A204.1 (cell line): ENCODE data around the gene ARMH2.
"Not testable (repeated sequence)": the region's sequence is repeated elsewhere in the genome, so short reads cannot be mapped to it uniquely, and the experiment has no call there.

ENCODE experiments used
- FAIRE-seq: peaks from 2 replicates; lab custom pipeline; 2012; peaks lifted over from hg19 to GRCh38; lab: Jason Lieb, UNC

The ARMH2 gene

DNA sequence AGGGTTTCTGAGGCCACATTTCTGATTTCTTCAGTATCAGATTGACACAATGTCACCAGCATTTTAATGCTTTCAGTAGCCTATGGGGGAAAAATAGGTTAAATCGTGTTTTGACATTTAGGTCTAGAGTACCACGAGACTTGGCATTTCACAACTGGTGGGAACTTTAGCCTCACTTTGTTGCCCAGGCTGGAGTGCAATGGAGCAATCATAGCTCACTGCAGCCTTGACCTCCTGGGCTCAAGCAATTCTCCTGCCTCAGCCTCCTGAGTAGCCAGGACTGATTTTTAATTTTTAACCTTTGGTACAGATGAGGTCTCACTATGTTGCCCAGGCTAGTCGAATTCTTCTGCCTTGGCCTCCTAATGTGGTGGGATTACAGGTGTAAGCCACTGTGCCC, 11.0 kb upstream of the ARMH2 start:
- FAIRE-seq: no peak

DNA sequence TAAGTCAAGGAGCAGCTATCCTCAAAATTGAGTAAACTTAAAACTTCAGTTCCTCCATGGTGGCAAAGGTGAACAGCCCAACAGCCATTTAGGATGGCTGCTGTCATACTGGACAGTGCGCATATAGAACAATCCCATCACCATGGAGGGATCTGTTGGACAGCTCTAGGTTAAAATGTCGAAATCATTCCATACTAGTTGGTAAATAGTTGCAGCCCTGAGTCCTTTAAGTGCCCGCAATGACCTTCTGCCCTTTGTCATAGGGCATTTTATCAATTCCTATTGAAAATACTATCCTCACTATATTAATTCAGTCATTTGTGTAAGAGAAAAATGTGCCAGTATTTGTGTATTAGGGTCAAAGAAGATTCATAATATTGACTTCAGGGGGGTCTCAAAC, 8.9 kb upstream of the ARMH2 start:
- FAIRE-seq: no peak

DNA sequence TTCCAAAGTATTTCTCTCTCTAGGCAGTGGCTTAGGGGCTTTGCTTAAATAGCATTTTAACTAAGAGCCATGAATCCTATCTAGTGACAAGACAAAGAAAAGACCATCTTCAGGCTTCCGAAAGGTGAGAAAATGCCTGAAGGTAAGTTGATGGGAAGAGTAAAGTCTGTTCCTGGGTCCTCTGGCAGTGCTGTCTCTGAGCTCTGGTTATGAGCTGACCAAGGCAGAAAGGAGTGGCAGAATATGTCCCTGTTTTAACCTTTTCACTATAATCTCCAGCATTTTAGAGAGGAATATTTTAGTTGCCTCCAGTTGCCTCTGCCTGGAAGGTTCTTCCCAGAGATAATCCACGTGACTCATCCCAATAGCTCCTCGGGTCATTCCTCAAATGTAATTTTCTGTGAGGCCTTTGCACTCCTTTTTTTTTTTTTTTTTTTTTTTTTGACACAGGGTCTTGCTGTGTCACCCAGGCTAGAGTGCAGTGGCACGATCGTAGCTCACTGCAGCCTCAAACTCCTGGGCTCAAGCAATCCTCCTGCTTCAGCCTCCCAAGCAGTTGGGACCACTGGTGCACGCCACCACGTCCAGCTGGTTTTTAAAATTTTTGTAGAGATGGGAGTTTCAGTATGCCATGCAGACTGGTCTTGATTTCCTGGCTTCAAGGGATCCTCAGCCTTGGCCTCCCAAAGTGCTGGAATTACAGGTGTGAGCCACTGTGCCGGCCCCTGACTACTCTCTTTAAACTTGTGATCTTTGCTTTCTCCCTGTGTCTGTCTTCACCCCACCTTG, 3.7 kb upstream of the ARMH2 start:
- FAIRE-seq: no peak

DNA sequence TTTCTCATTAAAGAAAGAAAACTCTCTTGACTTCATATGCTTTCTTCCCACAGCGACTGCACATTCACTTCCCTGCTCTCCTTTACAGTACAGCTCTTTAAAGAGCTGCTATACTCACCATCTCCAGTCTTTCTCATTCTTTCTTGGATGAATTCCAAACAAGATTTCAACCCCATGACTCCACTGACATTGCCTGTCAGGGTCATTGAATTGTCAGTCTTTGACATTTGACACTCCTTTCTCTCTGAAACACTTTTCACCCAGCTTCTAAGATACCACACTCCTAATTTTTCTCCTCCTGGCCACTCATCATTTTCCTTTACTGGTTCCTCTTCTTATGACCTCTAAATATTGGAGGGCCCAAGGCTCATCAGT, 811 bp upstream of the ARMH2 start:
- FAIRE-seq: no peak

DNA sequence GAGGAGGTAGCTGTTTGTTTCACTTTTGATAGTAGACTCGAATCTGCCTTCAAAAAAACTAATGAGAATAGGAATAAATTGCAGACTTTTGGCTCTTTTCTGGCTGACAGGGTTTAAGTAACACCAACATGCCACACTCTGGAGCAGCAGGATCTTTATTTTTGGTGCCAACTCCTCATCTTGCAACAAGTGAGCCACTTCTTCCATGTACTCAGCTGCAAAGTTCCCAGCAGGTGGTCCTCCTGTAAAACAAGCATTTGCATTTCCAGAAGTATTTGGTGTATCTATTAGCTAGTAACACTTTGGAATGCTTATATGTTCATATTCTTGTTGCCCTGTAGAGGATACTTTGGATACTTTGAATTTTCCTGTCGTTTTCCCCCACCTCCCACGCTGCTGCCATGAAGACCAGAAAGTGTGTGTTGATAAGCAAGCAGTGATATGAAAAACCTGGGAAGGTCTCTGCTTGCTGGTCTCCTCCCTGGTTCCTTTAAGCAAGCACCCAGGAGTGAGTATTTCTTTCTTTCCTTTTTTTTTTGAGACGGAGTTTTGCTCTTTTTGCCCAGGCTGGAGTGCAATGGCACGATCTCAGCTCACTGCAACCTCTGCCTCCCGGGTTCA, 1.0 kb downstream of the ARMH2 start:
- no peak for FAIRE-seq

DNA sequence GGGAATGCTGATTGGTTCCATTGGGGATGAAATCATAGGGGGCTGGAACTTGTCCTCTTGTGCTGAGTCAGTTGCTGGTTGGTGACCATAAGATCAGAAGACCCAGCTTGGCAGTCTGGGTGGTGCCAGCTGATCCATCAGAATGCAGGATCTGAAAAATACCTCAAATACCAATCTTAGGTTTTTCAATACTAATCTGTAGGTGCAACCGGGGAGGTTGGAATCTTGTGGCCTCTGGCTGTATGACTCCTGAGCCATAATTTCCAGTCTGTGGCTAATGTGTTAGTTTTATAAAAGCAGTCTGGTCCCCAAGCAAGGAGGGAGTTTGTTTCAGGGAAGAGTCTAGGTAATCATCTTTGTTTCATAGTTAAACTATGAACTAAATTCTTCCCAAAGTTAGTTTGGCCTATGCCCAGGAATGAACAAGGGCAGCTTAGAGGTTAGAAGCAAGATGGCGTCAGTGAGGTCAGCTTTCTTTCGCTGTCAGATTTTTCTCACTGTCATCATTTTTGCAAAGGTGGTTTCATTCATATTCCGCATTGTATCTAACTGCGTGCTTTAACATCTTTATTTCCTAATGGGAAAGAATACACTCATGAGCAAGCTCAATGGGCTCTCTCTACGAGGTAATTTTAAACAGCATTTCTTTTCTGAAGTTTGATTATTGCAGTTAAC, 2.0 kb downstream of the ARMH2 start:
- no peak for FAIRE-seq

DNA sequence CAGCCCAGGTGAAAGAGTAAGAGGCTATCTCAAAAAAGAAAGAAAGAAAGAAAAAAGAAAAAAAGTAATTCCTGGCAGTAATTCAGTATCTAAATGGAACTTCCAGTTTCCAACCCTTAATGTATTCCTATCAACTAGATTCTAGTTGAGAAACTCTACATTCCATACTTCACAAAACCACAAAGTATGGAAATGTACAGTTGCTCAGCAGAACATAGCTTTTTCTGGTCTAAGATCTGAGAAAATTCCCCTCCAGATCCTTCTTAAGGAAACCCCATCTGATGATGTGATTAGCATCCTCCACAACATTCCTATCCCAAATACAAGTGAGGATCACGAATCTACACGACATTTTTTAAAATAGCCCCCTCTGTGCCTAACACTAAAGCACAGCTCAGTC, 3.6 kb downstream of the ARMH2 start:
- no peak for FAIRE-seq

DNA sequence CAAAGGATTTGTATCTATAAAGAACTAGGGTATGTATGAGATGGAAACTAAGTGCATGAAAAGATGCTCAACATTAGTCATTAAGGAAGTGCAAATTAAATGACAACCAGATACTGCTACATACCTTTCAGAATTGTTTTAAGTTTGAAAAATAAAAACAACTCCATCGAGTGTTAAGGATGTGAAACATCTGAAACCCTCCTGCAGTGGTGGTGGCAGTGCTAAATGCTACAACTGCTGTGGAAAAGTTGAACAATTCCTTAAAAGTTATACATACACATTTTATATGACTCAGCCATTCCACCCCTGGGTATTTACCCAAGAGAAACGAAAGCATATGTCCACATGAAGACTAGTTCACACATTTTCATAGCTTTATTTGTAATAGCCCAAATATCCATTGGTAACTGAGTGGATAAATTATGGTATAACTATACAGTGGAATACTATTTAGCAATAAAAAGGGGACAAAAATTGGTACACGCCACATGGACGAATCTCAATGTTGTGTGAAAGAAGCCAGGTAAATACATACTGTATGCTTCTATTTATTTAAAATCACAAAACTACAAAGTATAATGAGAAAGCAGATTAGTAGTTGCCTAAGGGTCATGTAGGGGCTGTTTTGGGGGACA, 10.6 kb downstream of the ARMH2 start:
- no peak for FAIRE-seq

DNA sequence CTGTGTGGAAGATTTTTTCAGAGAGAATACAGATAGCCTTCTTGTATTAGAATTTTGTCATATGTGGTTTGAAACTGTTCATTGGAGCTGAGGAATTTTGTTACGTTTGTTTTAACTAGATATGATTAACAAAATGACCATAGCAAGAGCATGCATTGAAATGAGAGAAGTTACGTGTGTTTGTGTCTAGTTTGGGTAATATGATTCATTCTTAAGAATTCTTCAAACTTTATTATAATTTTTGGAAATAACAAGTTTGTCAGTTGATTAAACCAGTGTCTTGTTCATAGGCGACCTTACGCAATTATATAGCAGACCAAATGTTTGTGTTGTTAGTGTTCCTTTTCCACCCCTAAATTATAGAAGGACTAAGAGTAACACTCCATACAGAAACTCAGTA, 18.5 kb downstream of the ARMH2 start:
- no peak for FAIRE-seq

DNA sequence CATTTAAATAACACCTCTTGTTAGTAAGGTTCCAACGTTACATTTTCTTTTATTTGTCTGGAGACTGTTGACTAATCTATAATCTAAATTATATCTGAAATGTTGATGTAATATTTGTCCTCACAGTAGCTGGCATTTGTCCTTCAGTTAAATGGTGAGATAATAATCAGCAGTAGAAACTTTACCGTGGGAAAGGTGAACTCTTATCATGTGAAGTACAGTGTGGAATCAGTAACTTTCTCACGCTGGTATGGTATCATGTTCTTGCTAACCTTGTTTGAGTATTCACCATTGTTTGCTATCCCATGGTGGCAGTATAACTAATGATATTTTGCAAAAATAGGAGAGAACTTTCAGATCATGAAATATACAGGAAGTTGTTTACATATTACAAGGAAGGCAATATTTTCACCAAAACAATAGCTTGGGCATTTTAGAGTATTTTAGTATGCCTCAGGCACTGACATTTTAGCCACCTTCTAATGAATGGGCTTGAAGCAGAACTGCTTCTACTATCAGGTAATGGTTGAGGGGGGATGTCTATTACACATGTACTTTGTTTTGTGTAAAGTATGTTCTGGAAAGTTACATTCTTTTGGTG, 19.2 kb downstream of the ARMH2 start:
- no peak for FAIRE-seq

DNA sequence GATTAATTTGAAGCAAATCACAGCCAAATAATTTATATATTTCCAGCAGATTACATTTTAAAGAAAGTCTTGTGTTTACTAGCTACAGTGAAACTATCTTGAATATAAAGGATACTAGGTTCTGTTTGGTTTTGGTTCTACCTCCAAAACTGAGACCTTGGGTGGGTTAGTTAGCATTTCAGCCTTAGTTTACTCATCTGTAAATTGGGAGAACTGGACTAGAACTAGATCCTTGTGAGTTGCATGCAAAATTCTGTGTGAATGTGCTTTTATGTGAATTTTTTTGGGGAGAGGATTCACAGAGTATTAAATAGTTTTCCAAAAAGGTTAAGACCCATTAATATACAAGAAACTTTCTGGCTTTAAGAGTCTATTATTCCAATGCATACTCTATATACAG, 19.8 kb downstream of the ARMH2 start:
- FAIRE-seq: no peak

DNA sequence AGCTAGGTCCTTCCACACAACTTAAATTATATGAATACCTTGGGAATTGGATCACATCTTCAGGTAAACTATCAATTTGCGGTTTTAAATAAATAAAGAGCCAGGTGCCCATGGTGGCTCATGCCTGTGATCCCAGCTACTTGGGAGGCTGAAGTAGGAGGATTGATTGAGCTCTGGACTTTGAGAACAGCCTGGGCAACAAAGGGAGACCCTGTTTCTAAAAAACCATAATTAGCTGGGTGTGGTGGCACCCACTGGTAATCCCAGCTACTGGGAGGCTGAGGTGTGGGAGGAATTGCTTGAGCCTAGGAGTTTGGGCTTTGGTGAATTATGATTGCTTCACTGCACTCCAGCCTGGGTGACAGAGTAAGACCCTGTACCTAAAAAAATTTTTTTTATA, 20.6 kb downstream of the ARMH2 start:
- FAIRE-seq: no peak

DNA sequence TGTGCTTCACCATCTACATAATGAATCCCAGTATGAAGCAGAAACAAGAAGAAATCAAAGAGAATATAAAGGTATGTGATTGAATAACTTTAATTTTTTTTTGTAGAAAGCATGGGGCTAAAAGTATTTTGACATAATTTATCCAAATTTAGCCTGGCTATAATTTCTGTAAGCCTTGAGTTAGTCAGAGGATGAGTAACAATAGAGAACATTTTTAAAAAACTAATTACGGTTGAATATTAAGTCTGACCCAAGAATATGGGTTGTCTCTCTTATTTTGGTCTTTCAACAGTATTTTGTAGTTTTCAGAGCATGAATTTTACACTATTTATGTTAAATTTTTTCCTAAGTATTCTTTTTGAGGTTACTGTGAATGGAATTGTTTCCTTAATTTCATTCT, 21.5 kb downstream of the ARMH2 start:
- no peak for FAIRE-seq

DNA sequence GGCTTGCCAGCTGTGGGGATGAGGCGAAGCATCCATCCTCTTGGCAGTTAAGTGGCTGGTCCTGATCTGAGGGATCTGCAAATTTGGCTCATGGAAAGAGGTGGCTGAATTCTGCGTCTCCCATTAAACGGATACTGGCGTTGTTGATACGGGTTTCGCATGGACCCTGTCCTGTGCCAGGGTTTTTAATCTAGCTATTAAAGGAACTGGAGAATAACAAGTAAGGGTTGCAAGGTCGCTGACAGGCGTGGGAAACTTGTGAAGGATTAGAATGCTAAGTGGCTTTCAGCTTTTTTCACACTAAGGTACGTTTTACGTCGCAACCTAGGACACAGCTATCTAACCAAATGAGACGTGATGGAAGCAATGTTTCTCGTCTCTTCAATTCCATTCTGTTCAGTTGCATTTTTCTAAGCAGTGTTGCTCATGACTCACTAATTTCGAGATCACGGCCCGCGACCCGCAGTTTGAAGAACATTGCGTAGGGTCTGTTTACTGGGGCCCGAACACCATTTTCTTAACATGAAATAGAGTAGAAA, 23.1 kb downstream of the ARMH2 start:
- FAIRE-seq: no peak

DNA sequence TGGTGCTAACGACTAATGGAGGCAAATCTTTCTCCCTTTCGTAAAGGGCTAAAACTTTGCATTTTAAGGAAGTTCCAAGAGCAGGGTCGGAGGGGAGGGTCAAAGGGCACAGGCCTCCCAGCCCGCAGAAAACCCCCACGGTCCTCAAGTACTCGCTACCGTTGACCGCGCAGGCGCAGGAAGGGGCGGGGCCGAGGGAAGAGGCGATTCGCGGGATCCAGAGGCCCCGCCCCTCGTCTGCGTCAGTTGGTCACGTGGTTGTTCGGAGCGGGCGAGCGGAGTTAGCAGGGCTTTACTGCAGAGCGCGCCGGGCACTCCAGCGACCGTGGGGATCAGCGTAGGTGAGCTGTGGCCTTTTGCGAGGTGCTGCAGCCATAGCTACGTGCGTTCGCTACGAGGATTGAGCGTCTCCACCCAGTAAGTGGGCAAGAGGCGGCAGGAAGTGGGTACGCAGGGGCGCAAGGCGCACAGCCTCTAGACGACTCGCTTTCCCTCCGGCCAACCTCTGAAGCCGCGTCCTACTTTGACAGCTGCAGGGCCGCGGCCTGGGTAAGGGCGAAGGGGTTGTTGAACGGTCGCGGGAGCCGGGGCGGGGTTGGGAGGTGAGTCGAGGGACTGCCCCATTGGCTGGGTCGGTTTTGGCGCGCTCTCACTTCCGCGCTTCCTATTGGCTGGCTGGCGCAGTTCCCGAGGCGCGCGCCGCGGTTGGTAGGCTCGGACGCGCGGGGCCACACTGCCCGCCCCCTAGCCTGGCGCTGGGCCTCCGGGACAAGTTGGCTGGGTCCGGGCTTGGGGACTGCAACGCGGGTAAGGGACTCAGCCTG, 23.8 kb downstream of the ARMH2 start, which contains the start of gene GMNN:
GMNN (plus strand) TSS at position 242 of the 824 bp plus-strand sequence. CDS start 2,310 bp downstream, outside the sequence.
- FAIRE-seq: no peak

DNA sequence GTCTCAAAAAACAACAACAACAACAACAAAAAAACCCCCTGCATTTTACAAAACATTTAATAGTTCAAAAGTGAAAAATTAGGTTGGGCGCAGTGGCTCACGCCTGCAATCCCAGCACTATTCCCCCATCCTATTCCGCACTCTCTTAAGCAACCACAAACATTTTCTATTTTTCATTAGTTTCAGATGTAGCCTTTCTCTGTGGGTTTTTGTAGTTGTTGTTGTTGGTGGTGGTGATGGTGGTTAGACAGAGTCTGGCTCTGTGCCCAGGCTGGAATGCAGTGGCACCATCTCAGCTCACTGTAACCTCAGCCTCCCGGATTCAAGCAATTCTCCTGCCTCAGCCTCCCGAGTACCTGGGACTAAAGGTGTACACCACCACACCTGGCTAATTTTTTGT, 30.4 kb downstream of the ARMH2 start:
- FAIRE-seq: no peak

DNA sequence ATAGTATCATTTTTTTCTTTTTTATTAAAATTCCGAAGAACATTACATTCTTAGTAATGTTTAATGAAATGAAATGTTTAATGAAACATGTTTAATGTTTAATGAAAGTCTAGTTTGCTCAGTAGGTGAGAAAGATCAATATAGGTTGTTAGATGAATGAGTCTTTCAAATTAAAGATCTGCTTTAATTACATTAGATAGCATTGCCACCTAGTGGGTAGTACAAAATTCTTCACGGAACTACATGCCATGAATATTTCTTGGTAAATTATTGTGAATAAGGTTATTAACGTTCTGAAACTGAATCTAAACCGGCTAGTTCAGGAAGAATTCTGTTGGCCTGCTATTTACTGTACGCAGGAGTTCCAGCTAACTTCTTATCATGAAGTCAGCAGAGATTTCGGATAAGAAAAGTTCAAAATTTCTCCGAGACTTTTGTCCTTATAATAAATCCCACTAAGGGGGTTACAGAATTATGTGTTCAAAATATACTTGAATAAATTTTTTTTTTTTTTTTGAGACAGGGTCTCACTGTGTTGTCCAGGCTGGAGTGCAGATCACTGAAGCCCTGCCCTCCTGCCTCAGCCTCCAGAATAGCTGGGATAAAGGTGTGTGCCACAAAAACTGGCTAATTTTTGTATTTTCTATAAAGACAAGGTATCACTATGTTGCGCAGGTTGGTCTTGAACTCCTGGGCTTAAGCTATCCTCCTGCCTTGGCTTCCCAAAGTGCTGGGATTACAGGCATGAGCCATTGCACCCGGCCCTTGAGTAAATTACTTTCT, 31.8 kb downstream of the ARMH2 start:
- peak; percentile 82 for FAIRE-seq

DNA sequence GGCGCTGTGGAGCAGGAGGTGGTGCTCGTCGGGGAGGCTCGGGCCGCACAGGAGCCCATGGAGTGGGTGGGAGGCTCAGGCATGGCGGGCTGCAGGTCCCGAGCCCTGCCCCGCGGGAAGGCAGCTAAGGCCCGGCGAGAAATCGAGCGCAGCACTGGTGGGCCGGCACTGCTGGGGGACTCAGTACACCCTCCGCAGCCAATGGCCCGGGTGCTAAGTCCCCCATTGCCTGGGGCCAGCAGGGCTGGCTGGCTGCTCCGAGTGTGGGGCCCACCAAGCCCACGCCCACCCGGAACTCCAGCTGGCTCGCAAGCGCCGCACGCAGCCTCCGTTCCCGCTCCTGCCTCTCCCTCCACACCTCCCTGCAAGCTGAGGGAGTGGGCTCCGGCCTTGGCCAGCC, 32.7 kb downstream of the ARMH2 start:
- not testable (repeated sequence) for FAIRE-seq

DNA sequence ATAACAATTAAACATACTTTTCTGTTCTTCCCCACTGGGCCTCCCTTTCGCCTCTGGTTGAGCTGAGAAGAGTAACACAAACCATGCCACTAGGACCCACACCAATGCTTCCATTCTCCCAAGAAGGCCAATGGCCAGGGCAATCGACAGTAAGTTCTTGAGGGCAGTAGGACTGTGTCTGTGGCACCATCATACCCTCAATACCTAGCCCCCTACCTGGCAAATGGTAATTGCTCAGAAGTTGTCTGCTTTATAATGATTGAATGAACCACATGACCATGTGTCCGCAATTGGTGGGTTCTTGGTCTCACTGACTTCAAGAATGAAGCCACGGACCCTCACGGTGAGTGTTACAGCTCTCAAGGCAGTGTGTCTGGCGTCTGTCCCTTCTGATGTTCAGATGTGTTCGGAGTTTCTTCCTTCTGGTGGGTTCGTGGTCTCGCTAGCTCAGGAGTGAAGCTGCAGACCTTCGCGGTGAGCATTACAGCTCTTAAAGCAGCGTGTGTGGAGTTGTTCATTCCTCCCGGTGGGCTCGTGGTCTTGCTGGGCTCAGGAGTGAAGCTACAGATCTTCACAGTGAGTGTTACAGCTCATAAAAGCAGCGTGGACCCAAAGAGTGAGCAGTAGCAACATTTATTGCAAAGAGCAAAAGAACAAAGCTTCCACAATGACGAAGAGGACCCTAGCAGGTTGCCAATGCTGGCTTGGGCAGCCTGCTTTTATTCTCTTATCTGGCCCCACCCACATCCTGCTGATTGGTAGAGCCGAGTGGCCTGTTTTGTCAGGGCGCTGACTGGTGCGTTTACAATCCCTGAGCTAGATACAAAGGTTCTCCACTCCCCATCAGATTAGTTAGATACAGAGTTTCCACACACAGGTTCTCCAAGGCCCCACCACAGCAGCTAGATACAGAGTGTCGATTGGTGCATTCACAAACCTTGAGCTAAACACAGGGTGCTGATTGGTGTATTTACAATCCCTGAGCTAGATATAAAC, 33.6 kb downstream of the ARMH2 start:
- FAIRE-seq: not testable (repeated sequence)
